HepG2 (cell line): ENCODE results near the gene TPI1. TPM values are rescaled to one million over a fixed set of nuclear protein-coding genes. Genes with fewer than 3 reads are reported as not detected.

ENCODE experiments used
- ARHGAP35 ChIP-seq: sonication (generic); formaldehyde crosslinking; IDR thresholded peaks from 2 replicates; pipeline ENCODE4 v1.9.0; 2022; ENCODE audit warnings: mild to moderate bottlenecking, inconsistent platforms, moderate library complexity, missing genetic modification reagents, borderline replicate concordance
- CC2D1A ChIP-seq: sonication (generic); formaldehyde crosslinking; IDR thresholded peaks from 2 replicates; pipeline ENCODE4 v1.8.1; 2023; ENCODE audit warnings: mild to moderate bottlenecking, missing genetic modification reagents
- GFI1 ChIP-seq: sonication (generic); formaldehyde crosslinking; IDR thresholded peaks from 2 replicates; pipeline ENCODE4 v1.5.0; 2020; ENCODE audit warnings: missing genetic modification reagents, mild to moderate bottlenecking, borderline replicate concordance
- HNRNPH1 ChIP-seq: fragments of 200-400 bp; formaldehyde crosslinking; optimal IDR thresholded peaks from 2 replicates; pipeline ENCODE3; 2017; ENCODE audit warnings: mild to moderate bottlenecking, low read depth, low read length
- ZC3H13 ChIP-seq: sonication (generic); formaldehyde crosslinking; IDR thresholded peaks from 2 replicates; pipeline ENCODE4 v1.8.1; 2023; ENCODE audit warnings: mild to moderate bottlenecking, missing genetic modification reagents, moderate library complexity
- ZNF263 ChIP-seq: sonication (generic); formaldehyde crosslinking; IDR thresholded peaks from 2 replicates; pipeline ENCODE4 v1.4.0; 2020; ENCODE audit warnings: missing genetic modification reagents
- ZNF547 ChIP-seq: sonication (generic); formaldehyde crosslinking; IDR thresholded peaks from 2 replicates; pipeline ENCODE4 v1.5.1; 2020; ENCODE audit warnings: mild to moderate bottlenecking, missing genetic modification reagents
- ZNF746 ChIP-seq: sonication (generic); formaldehyde crosslinking; IDR thresholded peaks from 2 replicates; pipeline ENCODE4 v1.8.0; 2022; ENCODE audit warnings: mild to moderate bottlenecking, missing genetic modification reagents
- ZNF816 ChIP-seq: sonication (generic); formaldehyde crosslinking; IDR thresholded peaks from 2 replicates; pipeline ENCODE4 v1.8.0; 2022; ENCODE audit warnings: missing genetic modification reagents, mild to moderate bottlenecking, borderline replicate concordance
- polyA plus RNA-seq, 8 experiments: library from polyadenylated mRNA; depleted of rRNA in 3 of 8; stranded (reverse) in 7 of 8; unstranded in 1 of 8; fragments of >200 nt; fragmentation: Illumina TruSeq in 4 of 8; extraction: Trizol in 4 of 8; gene quantifications; 2 replicates each; pipeline versions ENCODE4 v1.2.1 to v1.2.3, GENCODE V29; 2011 to 2016; ENCODE audit warnings: low read depth in 4 of 8, missing spikeins in 1 of 8, mixed read lengths in 1 of 8; ENCODE audit not compliant: insufficient read depth in 1 of 8
- total RNA-seq, 5 experiments: library from RNA; depleted of rRNA; stranded (reverse); fragments of >200 nt; fragmentation: Illumina TruSeq; extraction: Trizol; gene quantifications; 2 replicates each; pipeline ENCODE4 v1.2.3, GENCODE V29; 2016; ENCODE audit warnings: low read depth in 1 of 5
- TF ChIP-seq, protein P1 (sequence below): sonication (generic); formaldehyde crosslinking; IDR thresholded peaks from one replicate; pipeline ENCODE4 v1.5.1; 2020; ENCODE audit warnings: mild to moderate bottlenecking, missing genetic modification reagents; ENCODE audit errors: not compliant biosample characterization
- TF ChIP-seq, protein P2 (sequence below): sonication (generic); formaldehyde crosslinking; IDR thresholded peaks from 2 replicates; pipeline ENCODE4 v1.8.1; 2023; ENCODE audit warnings: mild to moderate bottlenecking, inconsistent platforms, moderate library complexity, missing genetic modification reagents, borderline replicate concordance
- TF ChIP-seq, protein P3 (sequence below): sonication (generic); formaldehyde crosslinking; IDR thresholded peaks from 2 replicates; pipeline ENCODE4 v1.5.0; 2020; ENCODE audit warnings: missing genetic modification reagents
- TF ChIP-seq, protein P4 (sequence below): sonication (generic); formaldehyde crosslinking; IDR thresholded peaks from 2 replicates; pipeline ENCODE4 v1.5.0; 2020; ENCODE audit warnings: missing genetic modification reagents, mild to moderate bottlenecking, borderline replicate concordance
- TF ChIP-seq, protein P5 (sequence below): sonication (generic); formaldehyde crosslinking; IDR thresholded peaks from 2 replicates; pipeline ENCODE4 v1.5.1; 2020; ENCODE audit warnings: mild to moderate bottlenecking, missing genetic modification reagents, moderate library complexity

The TPI1 gene
- total and polyA plus RNA-seq, 2 of the 13 experiments (the other 11 are each of a cell fraction or from before 2014, with no cell fraction given) = 945 to 2,535 TPM

DNA sequence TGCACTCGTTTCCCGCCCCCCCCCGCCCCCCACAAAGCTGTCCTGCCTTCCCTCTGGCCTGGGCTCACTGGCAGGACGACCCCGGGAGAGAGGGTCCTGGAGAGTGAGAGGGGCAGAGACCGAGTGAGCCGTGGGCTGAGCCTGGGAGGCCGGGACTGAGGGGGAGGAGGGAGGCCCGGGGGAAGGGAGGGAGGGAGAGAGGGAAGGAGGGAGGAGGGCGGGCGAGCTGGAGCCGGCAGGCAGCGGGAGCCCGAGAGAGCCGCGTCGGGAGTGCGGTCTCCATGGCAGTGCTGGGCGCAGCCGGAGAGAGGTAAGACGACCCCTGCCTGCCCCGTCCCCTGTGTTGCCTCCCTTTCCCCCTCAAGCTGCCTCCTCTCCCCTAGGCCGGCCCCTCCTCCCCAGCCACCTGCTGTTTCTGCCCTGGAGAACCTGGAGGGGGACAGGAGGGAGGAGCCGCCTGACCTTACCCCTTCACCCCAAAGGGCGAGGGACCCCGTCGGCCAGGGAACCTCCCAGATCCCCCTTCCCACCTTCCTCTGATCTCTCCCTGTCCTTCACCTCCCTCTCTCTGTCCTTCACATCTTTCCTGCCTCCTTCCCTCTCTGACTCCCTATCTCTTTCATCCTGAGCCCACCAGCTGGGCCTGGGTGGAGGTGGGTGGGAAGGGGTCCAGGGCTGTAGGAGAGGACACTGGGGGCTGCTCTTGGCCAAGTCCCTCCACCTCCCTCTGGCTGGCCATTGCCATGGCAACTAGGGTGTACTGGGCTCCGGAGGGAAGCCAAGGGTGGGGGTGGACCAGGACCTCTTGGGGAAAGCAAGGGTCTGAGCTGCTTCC is 45.5 kb upstream of the TPI1 start, which contains the start of gene GPR162 (continued):
- TF ChIP-seq, protein P1, sequence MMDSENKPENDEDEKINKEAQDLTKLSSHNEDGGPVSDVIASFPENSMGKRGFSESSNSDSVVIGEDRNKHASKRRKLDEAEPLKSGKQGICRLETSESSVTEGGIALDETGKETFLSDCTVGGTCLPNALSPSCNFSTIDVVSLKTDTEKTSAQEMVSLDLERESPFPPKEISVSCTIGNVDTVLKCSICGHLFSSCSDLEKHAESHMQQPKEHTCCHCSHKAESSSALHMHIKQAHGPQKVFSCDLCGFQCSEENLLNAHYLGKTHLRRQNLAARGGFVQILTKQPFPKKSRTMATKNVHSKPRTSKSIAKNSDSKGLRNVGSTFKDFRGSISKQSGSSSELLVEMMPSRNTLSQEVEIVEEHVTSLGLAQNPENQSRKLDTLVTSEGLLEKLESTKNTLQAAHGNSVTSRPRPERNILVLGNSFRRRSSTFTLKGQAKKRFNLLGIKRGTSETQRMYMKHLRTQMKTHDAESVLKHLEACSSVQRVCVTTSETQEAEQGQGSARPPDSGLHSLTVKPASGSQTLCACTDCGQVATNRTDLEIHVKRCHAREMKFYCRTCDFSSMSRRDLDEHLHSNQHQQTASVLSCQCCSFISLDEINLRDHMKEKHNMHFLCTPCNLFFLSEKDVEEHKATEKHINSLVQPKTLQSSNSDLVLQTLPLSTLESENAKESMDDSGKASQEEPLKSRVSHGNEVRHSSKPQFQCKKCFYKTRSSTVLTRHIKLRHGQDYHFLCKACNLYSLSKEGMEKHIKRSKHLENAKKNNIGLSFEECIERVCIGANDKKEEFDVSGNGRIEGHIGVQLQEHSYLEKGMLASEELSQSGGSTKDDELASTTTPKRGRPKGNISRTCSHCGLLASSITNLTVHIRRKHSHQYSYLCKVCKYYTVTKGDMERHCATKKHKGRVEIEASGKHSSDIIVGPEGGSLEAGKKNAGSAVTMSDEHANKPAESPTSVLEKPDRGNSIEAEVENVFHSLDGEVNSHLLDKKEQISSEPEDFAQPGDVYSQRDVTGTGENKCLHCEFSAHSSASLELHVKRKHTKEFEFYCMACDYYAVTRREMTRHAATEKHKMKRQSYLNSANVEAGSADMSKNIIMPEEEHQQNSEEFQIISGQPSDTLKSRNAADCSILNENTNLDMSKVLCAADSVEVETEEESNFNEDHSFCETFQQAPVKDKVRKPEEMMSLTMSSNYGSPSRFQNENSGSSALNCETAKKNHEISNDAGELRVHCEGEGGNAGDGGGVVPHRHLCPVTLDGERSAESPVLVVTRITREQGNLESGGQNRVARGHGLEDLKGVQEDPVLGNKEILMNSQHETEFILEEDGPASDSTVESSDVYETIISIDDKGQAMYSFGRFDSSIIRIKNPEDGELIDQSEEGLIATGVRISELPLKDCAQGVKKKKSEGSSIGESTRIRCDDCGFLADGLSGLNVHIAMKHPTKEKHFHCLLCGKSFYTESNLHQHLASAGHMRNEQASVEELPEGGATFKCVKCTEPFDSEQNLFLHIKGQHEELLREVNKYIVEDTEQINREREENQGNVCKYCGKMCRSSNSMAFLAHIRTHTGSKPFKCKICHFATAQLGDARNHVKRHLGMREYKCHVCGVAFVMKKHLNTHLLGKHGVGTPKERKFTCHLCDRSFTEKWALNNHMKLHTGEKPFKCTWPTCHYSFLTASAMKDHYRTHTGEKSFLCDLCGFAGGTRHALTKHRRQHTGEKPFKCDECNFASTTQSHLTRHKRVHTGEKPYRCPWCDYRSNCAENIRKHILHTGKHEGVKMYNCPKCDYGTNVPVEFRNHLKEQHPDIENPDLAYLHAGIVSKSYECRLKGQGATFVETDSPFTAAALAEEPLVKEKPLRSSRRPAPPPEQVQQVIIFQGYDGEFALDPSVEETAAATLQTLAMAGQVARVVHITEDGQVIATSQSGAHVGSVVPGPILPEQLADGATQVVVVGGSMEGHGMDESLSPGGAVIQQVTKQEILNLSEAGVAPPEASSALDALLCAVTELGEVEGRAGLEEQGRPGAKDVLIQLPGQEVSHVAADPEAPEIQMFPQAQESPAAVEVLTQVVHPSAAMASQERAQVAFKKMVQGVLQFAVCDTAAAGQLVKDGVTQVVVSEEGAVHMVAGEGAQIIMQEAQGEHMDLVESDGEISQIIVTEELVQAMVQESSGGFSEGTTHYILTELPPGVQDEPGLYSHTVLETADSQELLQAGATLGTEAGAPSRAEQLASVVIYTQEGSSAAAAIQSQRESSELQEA (CRISPR knock-in tag) = peak; percentile 65
- TF ChIP-seq, protein P2, sequence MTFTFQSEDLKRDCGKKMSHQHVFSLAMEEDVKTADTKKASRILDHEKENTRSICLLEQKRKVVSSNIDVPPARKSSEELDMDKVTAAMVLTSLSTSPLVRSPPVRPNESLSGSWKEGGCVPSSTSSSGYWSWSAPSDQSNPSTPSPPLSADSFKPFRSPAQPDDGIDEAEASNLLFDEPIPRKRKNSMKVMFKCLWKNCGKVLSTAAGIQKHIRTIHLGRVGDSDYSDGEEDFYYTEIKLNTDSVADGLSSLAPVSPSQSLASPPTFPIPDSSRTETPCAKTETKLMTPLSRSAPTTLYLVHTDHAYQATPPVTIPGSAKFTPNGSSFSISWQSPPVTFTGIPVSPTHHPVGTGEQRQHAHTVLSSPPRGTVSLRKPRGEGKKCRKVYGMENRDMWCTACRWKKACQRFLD (CRISPR knock-in tag) = no peak
- TF ChIP-seq ZC3H13 (CRISPR knock-in tag) (peak; percentile 61; the same call in 1 of the 2 replicates), ZNF816 (CRISPR knock-in tag) (no peak), ARHGAP35 (CRISPR knock-in tag) (no peak), ZNF746 (CRISPR knock-in tag) (peak; percentile 81), CC2D1A (CRISPR knock-in tag) (no peak), ZNF263 (peak; percentile 81; the same call in 1 of the 2 replicates), HNRNPH1 (peak; percentile 47), ZNF547 (0 out of 2 replicates have a peak, but pooled peaks have one; percentile 40), GFI1 (CRISPR knock-in tag) (0 out of 2 replicates have a peak, but pooled peaks have one; percentile 28)
- TF ChIP-seq, protein P3, sequence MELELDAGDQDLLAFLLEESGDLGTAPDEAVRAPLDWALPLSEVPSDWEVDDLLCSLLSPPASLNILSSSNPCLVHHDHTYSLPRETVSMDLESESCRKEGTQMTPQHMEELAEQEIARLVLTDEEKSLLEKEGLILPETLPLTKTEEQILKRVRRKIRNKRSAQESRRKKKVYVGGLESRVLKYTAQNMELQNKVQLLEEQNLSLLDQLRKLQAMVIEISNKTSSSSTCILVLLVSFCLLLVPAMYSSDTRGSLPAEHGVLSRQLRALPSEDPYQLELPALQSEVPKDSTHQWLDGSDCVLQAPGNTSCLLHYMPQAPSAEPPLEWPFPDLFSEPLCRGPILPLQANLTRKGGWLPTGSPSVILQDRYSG = no peak
- TF ChIP-seq, protein P4, sequence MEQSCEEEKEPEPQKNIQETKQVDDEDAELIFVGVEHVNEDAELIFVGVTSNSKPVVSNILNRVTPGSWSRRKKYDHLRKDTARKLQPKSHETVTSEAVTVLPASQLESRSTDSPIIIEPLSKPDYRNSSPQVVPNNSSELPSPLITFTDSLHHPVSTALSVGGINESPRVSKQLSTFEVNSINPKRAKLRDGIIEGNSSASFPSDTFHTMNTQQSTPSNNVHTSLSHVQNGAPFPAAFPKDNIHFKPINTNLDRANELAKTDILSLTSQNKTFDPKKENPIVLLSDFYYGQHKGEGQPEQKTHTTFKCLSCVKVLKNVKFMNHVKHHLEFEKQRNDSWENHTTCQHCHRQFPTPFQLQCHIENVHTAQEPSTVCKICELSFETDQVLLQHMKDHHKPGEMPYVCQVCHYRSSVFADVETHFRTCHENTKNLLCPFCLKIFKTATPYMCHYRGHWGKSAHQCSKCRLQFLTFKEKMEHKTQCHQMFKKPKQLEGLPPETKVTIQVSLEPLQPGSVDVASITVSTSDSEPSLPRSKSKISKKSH (CRISPR knock-in tag) = no peak
- TF ChIP-seq, protein P5, sequence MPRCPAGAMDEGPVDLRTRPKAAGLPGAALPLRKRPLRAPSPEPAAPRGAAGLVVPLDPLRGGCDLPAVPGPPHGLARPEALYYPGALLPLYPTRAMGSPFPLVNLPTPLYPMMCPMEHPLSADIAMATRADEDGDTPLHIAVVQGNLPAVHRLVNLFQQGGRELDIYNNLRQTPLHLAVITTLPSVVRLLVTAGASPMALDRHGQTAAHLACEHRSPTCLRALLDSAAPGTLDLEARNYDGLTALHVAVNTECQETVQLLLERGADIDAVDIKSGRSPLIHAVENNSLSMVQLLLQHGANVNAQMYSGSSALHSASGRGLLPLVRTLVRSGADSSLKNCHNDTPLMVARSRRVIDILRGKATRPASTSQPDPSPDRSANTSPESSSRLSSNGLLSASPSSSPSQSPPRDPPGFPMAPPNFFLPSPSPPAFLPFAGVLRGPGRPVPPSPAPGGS (CRISPR knock-in tag) = peak; percentile 58; the same call in 1 of the 2 replicates
